NB4 (cell line): ENCODE measurements around the gene SLC2A2.

Experiments
- DNase-seq: peaks from one replicate; pipeline ENCODE4 v3.0.0; 2010; ENCODE audit warnings: low read depth
- H3K4me3 ChIP-seq: one replicate; pipeline ENCODE4 v1.5.1; 2011; ENCODE audit warnings: mild to moderate bottlenecking, low read depth, low read length, moderate library complexity
- MYC ChIP-seq: IDR thresholded peaks from 2 replicates; pipeline ENCODE4 v1.6.1; 2011; ENCODE audit warnings: low read depth, low read length
- POLR2A ChIP-seq: IDR thresholded peaks from 2 replicates; pipeline ENCODE4 v1.6.1; 2011; ENCODE audit warnings: mild to moderate bottlenecking; ENCODE audit not compliant: insufficient read length; ENCODE audit errors: extremely low read depth
- TF ChIP-seq, protein P1 (sequence below): IDR thresholded peaks from one replicate; pipeline ENCODE4 v1.5.1; 2012; ENCODE audit warnings: low read depth, low read length
- TF ChIP-seq, protein P2 (sequence below): IDR thresholded peaks from 2 replicates; pipeline ENCODE4 v1.6.1; 2011; ENCODE audit warnings: low read depth, low read length

Gene SLC2A2

DNA sequence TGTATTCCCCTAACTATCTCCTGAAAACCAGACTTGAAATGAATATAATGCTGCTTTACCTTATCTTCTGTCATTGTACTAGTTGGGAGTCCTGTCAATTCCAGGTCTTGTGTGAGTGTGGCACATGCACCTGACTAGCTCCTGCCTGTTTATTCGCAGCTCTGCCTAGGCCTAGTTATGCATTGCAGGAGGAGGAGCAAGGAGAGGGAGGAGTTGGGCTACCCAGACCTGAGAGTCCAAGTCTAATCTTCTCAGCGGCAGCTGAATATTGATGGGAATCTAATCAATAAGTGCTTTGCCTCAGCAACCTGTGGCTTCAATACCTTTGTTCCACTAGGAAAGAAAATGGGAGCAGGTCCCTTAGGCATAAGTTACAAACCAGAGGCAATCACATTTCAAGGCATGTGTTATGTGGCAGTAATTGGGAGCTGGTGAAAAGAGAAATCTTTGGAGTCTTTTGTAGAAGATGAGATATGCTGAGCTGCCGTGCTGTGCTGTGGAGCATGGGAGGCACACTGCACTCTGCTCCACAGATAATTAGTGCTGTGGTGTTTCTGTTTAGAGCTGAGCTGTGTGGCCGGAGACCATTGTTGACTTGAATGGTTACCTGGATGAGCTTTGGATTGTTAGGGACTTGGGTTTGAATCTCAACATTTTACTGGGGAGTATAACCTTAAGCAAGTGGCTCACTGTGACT, at the start of gene SLC2A2:
TSS of gene SLC2A2 (minus strand) at position 124 of the 697 bp plus-strand sequence. CDS start at position 74, 50 bp downstream.
- no peak within 1 kb of the TSS for H3K4me3 ChIP-seq
- DNase-seq, result no peak
- TF ChIP-seq POLR2A (no peak), MYC (no peak)
- TF ChIP-seq, protein P1, sequence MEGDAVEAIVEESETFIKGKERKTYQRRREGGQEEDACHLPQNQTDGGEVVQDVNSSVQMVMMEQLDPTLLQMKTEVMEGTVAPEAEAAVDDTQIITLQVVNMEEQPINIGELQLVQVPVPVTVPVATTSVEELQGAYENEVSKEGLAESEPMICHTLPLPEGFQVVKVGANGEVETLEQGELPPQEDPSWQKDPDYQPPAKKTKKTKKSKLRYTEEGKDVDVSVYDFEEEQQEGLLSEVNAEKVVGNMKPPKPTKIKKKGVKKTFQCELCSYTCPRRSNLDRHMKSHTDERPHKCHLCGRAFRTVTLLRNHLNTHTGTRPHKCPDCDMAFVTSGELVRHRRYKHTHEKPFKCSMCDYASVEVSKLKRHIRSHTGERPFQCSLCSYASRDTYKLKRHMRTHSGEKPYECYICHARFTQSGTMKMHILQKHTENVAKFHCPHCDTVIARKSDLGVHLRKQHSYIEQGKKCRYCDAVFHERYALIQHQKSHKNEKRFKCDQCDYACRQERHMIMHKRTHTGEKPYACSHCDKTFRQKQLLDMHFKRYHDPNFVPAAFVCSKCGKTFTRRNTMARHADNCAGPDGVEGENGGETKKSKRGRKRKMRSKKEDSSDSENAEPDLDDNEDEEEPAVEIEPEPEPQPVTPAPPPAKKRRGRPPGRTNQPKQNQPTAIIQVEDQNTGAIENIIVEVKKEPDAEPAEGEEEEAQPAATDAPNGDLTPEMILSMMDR, result no peak
- TF ChIP-seq, protein P2, sequence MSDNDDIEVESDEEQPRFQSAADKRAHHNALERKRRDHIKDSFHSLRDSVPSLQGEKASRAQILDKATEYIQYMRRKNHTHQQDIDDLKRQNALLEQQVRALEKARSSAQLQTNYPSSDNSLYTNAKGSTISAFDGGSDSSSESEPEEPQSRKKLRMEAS, result no peak

DNA sequence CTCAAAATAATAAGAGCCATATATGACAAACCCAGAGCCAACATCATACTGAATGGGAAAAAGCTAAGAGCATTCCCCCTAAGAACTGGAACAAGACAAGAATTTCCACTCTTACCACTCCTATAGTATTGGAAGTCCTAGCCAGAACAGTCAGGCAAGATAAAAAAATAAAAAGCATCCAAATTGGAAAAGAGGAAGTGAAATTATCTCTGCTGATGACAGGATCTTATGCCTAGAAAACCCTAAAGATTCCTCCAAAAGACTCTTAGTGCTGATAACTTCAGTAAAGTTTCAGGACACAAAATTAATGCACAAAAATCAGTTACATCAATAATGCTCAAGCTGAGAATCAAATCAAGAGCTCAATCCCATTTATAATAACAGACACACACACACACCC, 45.9 kb upstream of the SLC2A2 start:
- peak; percentile 6 for DNase-seq
- no peak overlapping the region for H3K4me3 ChIP-seq
- TF ChIP-seq, protein P2, result no peak
- no peak for TF ChIP-seq POLR2A
- TF ChIP-seq, protein P1, result no peak
- no peak for TF ChIP-seq MYC

DNA sequence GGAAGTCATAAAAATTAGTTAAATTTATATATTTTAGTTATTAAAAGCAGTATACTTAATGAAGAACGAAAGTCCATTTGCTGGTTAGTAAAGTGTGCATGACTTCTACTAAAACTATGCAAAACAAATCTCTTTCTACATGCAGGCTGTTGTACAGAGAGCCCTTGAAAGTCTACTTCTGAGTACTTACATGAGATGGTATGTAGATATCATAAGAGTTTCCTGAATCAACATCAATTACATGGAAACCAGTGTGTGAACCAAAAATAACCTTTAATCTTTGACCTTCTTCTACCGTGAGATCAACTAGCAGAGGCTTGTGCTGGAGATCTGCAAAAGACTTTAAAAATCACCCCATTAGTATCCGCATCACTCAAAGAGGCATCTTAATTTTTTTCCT, 42.1 kb upstream of the SLC2A2 start:
- DNase-seq, result no peak
- H3K4me3 ChIP-seq, result no peak overlapping the region
- TF ChIP-seq, protein P1, result no peak
- TF ChIP-seq, protein P2, result no peak
- TF ChIP-seq POLR2A (no peak), MYC (no peak)

DNA sequence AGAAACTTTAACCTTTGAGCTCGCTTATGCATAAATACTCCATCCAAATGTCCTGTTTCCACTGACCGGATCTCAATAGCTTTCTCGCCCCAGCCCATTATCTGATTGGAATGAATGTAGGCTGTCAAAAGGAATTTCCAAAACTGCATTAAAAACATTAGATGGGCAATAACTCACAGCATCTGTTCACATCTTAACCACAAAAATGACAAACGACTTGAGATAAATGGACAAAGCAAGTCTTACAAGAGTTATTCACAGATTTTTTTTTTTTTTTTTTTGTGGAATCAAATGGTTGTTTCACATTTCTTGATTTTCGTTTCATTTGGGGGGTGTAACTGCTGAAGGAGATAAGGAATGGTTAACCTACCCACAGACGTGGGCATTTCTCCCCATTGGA, 39.7 kb upstream of the SLC2A2 start:
- TF ChIP-seq MYC (no peak), POLR2A (no peak)
- TF ChIP-seq, protein P2, result no peak
- TF ChIP-seq, protein P1, result no peak
- no peak overlapping the region for H3K4me3 ChIP-seq
- DNase-seq, result no peak

DNA sequence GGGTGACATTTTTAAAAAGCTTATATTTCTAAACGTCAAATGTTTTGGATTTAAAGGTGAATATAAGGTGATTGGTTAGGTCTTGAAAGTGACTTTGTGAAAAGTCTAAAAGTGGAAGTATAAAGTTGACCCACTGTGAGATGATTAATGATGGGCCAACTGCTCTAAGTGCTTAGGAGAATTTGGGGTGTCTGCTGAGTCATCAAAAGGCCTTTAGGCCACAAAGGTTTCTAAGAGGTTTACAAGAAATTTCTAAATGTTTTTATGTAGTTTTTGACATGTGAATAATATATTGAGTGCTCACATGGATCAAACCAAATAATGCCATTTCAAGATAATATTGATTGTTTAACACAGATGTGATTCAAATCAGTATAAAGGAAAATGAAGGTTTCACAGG, 39.2 kb upstream of the SLC2A2 start:
- no peak overlapping the region for H3K4me3 ChIP-seq
- DNase-seq, result no peak
- TF ChIP-seq, protein P2, result no peak
- no peak for TF ChIP-seq POLR2A
- TF ChIP-seq, protein P1, result no peak
- no peak for TF ChIP-seq MYC
